Lung (tissue), 12 donors: ENCODE results near the gene STX1B. TPM values are rescaled to one million over a fixed set of nuclear protein-coding genes. Genes with fewer than 3 reads are reported as not detected.

Experiments used
- ATAC-seq: fragments of 200-7000 bp; cut with Tn5 transposase; one replicate; pipeline ENCODE4 v1.9.1; 2020; ENCODE audit warnings: moderate number of reproducible peaks; ENCODE audit not compliant: insufficient read depth, low FRiP score
- DNase-seq, 3 donors: peaks; one replicate each; pipeline ENCODE4 v3.0.0-alpha.2; 2013 to 2017
- H3K27ac ChIP-seq, 2 donors: one replicate each; pipeline ENCODE4 v1.5.1; 2013; ENCODE audit warnings: mild to moderate bottlenecking in 2 of 2, moderate library complexity in 2 of 2, control low read depth in 1 of 2, inconsistent platforms in 1 of 2, low read depth in 1 of 2, low read length in 1 of 2
- H3K27me3 ChIP-seq, 3 donors: one replicate each; pipeline ENCODE4 v1.5.1; 2013; ENCODE audit warnings: low read length in 2 of 3; ENCODE audit not compliant: control insufficient read depth in 3 of 3, insufficient read depth in 3 of 3
- H3K36me3 ChIP-seq, 4 donors: one replicate each; pipeline ENCODE4 v1.5.1; 2013; ENCODE audit warnings: low read length in 4 of 4, mild to moderate bottlenecking in 1 of 4, moderate library complexity in 1 of 4; ENCODE audit not compliant: control insufficient read depth in 4 of 4, insufficient read depth in 4 of 4
- H3K4me1 ChIP-seq, 5 donors: one replicate each; pipeline ENCODE4 v1.5.1; 2013; ENCODE audit warnings: low read length in 5 of 5, mild to moderate bottlenecking in 2 of 5, moderate library complexity in 1 of 5; ENCODE audit not compliant: control insufficient read depth in 5 of 5, insufficient read depth in 5 of 5
- H3K4me3 ChIP-seq: one replicate; pipeline ENCODE4 v1.5.1; 2013; ENCODE audit warnings: mild to moderate bottlenecking, control low read depth, moderate library complexity
- H3K9ac ChIP-seq, 2 donors: one replicate each; pipeline ENCODE4 v1.5.1; 2013; ENCODE audit warnings: low read length in 2 of 2, control low read depth in 1 of 2; ENCODE audit not compliant: insufficient read depth in 1 of 2
- H3K9me3 ChIP-seq, 4 donors: one replicate each; pipeline ENCODE4 v1.5.1; 2013; ENCODE audit warnings: low read length in 3 of 4, mild to moderate bottlenecking in 1 of 4, moderate library complexity in 1 of 4; ENCODE audit not compliant: control insufficient read depth in 4 of 4, insufficient read depth in 3 of 4
- CTCF ChIP-seq: IDR thresholded peaks from 2 replicates; pipeline ENCODE4 v1.5.1; 2012; ENCODE audit warnings: mild to moderate bottlenecking; ENCODE audit errors: control extremely low read depth, extremely low read depth
- WGBS, 2 donors: extraction: QIAGEN DNeasy Blood & Tissue Kit; methylation state at CpG; one replicate each; pipeline ENCODE4 v1.1.7; 2013; 5-methylcytosine and 5-hydroxymethylcytosine counted together
- polyA plus RNA-seq, 2 donors: library from polyadenylated mRNA; stranded (reverse); fragments of 200-250 nt; gene quantifications; one replicate each; pipeline ENCODE4 v1.2.1, GENCODE V29; 2013
- total RNA-seq, 2 donors: library from RNA; depleted of rRNA in 1 of 2; stranded (reverse); fragments of >200 nt in 1 of 2; gene quantifications; one replicate each; pipeline ENCODE4 v1.2.1, GENCODE V29; 2014 to 2021
- donor health status: control.
- donor health status: control.
- donor health status: Bipolar disorder and iron deficiency.
- donor health status: healthy.
- donor health status: DM: yes; HTN: yes; CAD: no.

STX1B gene
- total and polyA plus RNA-seq, 4 donors, result 0.17 to 0.64 (median 0.41) TPM

- H3K27ac ChIP-seq, result no peak overlapping the region
- DNase-seq (no peak), ATAC-seq (no peak)
- no peaks in the 10 kb centered on the region for H3K4me1 ChIP-seq
- no peak for TF ChIP-seq CTCF
- no peaks in the 10 kb centered on the region for H3K27me3 ChIP-seq
- 93 to 94% methylated on average over 10 of the region's 10 CpGs for WGBS, 2 donors
- H3K36me3 ChIP-seq, result peaks cover 0 to 44% (median 8%) of the 10 kb centered on the region in 4 donors
- peaks cover 0 to 1% (median 0%) of the 10 kb centered on the region in 4 donors for H3K9me3 ChIP-seq
- no peak overlapping the region for H3K9ac ChIP-seq
- no peak overlapping the region for H3K4me3 ChIP-seq
Observed at GRCh38 chr16:31042866-31043265, 32.4 kb upstream of the STX1B start.

GRCh38 chr16:31038993-31039392, 28.6 kb upstream of the STX1B start:
- WGBS, 2 donors, result 100% methylated on average over 2 of the region's 2 CpGs

GRCh38 chr16:31036691-31037090, 26.3 kb upstream of the STX1B start:
- Histone ChIP-seq H3K4me1 (peaks cover 4 to 12% (median 9%) of the 10 kb centered on the region in 5 donors), H3K27ac (no peak overlapping the region), H3K36me3 (peaks cover 0 to 37% (median 17%) of the 10 kb centered on the region in 4 donors), H3K9me3 (no peaks in the 10 kb centered on the region), H3K27me3 (no peaks in the 10 kb centered on the region), H3K4me3 (no peak overlapping the region), H3K9ac (no peak overlapping the region)
- TF ChIP-seq CTCF, result no peak
- ATAC-seq (no peak), DNase-seq (no peak)
- WGBS, 2 donors, result 25 to 60% methylated on average over 2 of the region's 2 CpGs

More at GRCh38 chr16:31038993-31039392, 28.6 kb upstream of the STX1B start:
- Histone ChIP-seq H3K27ac (no peak overlapping the region), H3K9ac (no peak overlapping the region), H3K4me3 (no peak overlapping the region), H3K27me3 (no peaks in the 10 kb centered on the region), H3K36me3 (peaks cover 0 to 52% (median 16%) of the 10 kb centered on the region in 4 donors), H3K4me1 (peaks cover 0 to 7% (median 5%) of the 10 kb centered on the region in 5 donors), H3K9me3 (peaks cover 0 to 1% (median 0%) of the 10 kb centered on the region in 4 donors)
- no peak for TF ChIP-seq CTCF
- ATAC-seq (no peak), DNase-seq (no peak)
